Right lobe of liver (tissue), 4 donors: ENCODE measurements around the gene MGAT2.

ENCODE experiments used
- POLR2A ChIP-seq: fragments of 450-650 bp; IDR thresholded peaks from one replicate; pipeline ENCODE4 v1.6.1; 2017; ENCODE audit warnings: antibody characterized with exemption, mild to moderate bottlenecking
- TF ChIP-seq, protein P1 (sequence below), 4 donors: fragments of 200-600 bp in 3 of 4; fragments of 450-650 bp in 1 of 4; IDR thresholded peaks; one replicate each; pipeline versions ENCODE4 v1.5.1 to v1.8.0; 2016 to 2022; ENCODE audit warnings: antibody characterized with exemption in 4 of 4, mild to moderate bottlenecking in 2 of 4
- donor health status: DM: no; HTN: no; CAD: no.
- donor health status: DM: no; HTN: no; CAD: no.
- donor health status: DM: no; HTN: yes; CAD: no.

DNA sequence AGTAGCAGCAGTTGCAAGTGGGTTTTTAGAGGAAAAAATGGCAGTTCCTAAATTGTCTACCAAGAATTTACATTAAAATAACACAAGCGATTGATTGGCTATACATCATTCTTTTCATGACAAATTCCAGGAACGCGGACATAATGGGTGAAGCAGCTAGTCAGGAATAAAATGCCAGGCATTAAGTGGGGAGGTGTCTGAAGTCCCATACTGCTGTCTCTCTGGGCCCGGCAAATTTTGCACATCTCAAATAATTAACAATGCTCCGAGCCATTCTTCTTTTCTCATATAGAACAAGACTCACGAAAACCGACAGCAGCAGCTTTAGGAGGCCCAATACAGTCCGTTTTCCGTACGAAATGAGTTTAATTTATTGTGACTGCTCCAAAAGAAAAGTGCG, 869 bp upstream of the MGAT2 start:
- TF ChIP-seq, protein P1, sequence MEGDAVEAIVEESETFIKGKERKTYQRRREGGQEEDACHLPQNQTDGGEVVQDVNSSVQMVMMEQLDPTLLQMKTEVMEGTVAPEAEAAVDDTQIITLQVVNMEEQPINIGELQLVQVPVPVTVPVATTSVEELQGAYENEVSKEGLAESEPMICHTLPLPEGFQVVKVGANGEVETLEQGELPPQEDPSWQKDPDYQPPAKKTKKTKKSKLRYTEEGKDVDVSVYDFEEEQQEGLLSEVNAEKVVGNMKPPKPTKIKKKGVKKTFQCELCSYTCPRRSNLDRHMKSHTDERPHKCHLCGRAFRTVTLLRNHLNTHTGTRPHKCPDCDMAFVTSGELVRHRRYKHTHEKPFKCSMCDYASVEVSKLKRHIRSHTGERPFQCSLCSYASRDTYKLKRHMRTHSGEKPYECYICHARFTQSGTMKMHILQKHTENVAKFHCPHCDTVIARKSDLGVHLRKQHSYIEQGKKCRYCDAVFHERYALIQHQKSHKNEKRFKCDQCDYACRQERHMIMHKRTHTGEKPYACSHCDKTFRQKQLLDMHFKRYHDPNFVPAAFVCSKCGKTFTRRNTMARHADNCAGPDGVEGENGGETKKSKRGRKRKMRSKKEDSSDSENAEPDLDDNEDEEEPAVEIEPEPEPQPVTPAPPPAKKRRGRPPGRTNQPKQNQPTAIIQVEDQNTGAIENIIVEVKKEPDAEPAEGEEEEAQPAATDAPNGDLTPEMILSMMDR (IDR thresholded peaks at IDR 0.05): no peak
- no peak for TF ChIP-seq POLR2A
